Stimulated activated CD8-positive, alpha-beta memory T cell treated with anti-CD3 and anti-CD28 coated beads, Interleukin-4, amount 100 ng/mL, for 48 hours (primary cell): Measurements from ENCODE around the gene SNAPC2.
A peak's percentile ranks its signal among the peaks of the same experiment; 100 is the strongest.
"Not testable (repeated sequence)": the region's sequence is repeated elsewhere in the genome, so short reads cannot be mapped to it uniquely, and the experiment has no call there.

Experiments
- DNase-seq: peaks from one replicate; pipeline ENCODE4 v3.0.0-alpha.2; 2020

Gene SNAPC2

GRCh38 chr19:7888826-7889217 is 31.3 kb upstream of the SNAPC2 start:
- no peak for DNase-seq

- not testable (repeated sequence) for DNase-seq
These were observed 26.6 kb upstream of the SNAPC2 start for GRCh38 chr19:7893362-7894101.

- DNase-seq = no peak
These were observed 25.4 kb upstream of the SNAPC2 start for GRCh38 chr19:7894612-7895309.

GRCh38 chr19:7895565-7895964 is 24.6 kb upstream of the SNAPC2 start:
- DNase-seq = no peak

GRCh38 chr19:7897292-7897691 is 22.8 kb upstream of the SNAPC2 start:
- DNase-seq = no peak

- DNase-seq = no peak
These were observed 21.2 kb upstream of the SNAPC2 start for GRCh38 chr19:7898967-7899366.

GRCh38 chr19:7899751-7900378 is 20.3 kb upstream of the SNAPC2 start:
- no peak for DNase-seq

GRCh38 chr19:7900401-7900870 is 19.7 kb upstream of the SNAPC2 start:
- DNase-seq = no peak

GRCh38 chr19:7900931-7901330 is 19.2 kb upstream of the SNAPC2 start:
- no peak for DNase-seq

- no peak for DNase-seq
These were observed 18.8 kb upstream of the SNAPC2 start for GRCh38 chr19:7901337-7901736.

GRCh38 chr19:7902796-7903243 is 17.3 kb upstream of the SNAPC2 start:
- DNase-seq = no peak

GRCh38 chr19:7903244-7904073 is 16.7 kb upstream of the SNAPC2 start, which contains the start of gene MAP2K7:
Gene MAP2K7 (plus strand): TSS chr19:7903877. CDS start chr19:7903945, 68 bp downstream.
- DNase-seq = peak; percentile 100

- peak; percentile 67 for DNase-seq
These were observed 15.8 kb upstream of the SNAPC2 start for GRCh38 chr19:7904074-7905020.

GRCh38 chr19:7905268-7905667 is 14.9 kb upstream of the SNAPC2 start:
- DNase-seq = no peak

- DNase-seq = no peak
These were observed 14.3 kb upstream of the SNAPC2 start for GRCh38 chr19:7905859-7906258.

- no peak for DNase-seq
These were observed 13.0 kb upstream of the SNAPC2 start for GRCh38 chr19:7907122-7907521.

GRCh38 chr19:7907544-7907943 is 12.6 kb upstream of the SNAPC2 start:
- no peak for DNase-seq

GRCh38 chr19:7908078-7908699 is 11.9 kb upstream of the SNAPC2 start:
- no peak for DNase-seq

GRCh38 chr19:7908742-7909461 is 11.2 kb upstream of the SNAPC2 start:
- DNase-seq = no peak

- no peak for DNase-seq
These were observed 10.6 kb upstream of the SNAPC2 start for GRCh38 chr19:7909471-7910067.
